Measurements from ENCODE around the gene CFHR5. TPM values are rescaled to one million over a fixed set of nuclear protein-coding genes. Genes with fewer than 3 reads are reported as not detected.

Gene CFHR5
- total RNA-seq, 1 donor from 2014 or later = not detected

GRCh38 chr1:197013234-197013633, 35.9 kb downstream of the CFHR5 start:
- Mint-ChIP-seq H3K36me3 (ENCODE audit: low read depth) (peaks cover 2% of the 10 kb centered on the region), H3K27me3 (ENCODE audit: low read depth) (no peaks in the 10 kb centered on the region), H3K4me3 (no peak overlapping the region), H3K9me3 (peaks cover 2% of the 10 kb centered on the region), H3K4me1 (no peaks in the 10 kb centered on the region), H3K27ac (ENCODE audit: unreplicated experiment) (no peak overlapping the region)
- no peak for TF ChIP-seq CTCF (conservative IDR thresholded peaks at IDR 0.05)
- no peak for DNase-seq (ENCODE audit: low read depth, low spot score)

- no peak overlapping the region for H3K4me3 Mint-ChIP-seq
- no peak for DNase-seq (ENCODE audit: low read depth, low spot score)
- no peaks in the 10 kb centered on the region for H3K27me3 Mint-ChIP-seq (ENCODE audit: low read depth)
- H3K9me3 Mint-ChIP-seq = peaks cover 3% of the 10 kb centered on the region
- H3K36me3 Mint-ChIP-seq (ENCODE audit: low read depth) = no peaks in the 10 kb centered on the region
- TF ChIP-seq CTCF (conservative IDR thresholded peaks at IDR 0.05) = no peak
- no peak overlapping the region for H3K27ac Mint-ChIP-seq (ENCODE audit: unreplicated experiment)
- no peaks in the 10 kb centered on the region for H3K4me1 Mint-ChIP-seq
Observed at GRCh38 chr1:197016751-197017150, 39.4 kb downstream of the CFHR5 start.

- Mint-ChIP-seq H3K4me3 (no peak overlapping the region), H3K9me3 (peaks cover 3% of the 10 kb centered on the region), H3K27ac (ENCODE audit: unreplicated experiment) (no peak overlapping the region), H3K27me3 (ENCODE audit: low read depth) (no peaks in the 10 kb centered on the region), H3K4me1 (no peaks in the 10 kb centered on the region), H3K36me3 (ENCODE audit: low read depth) (no peaks in the 10 kb centered on the region)
- no peak for DNase-seq (ENCODE audit: low read depth, low spot score)
- TF ChIP-seq CTCF (conservative IDR thresholded peaks at IDR 0.05) = no peak
Observed at GRCh38 chr1:197017558-197018146, 40.3 kb downstream of the CFHR5 start.

GRCh38 chr1:197021716-197022115, 44.4 kb downstream of the CFHR5 start:
- no peak overlapping the region for H3K27ac Mint-ChIP-seq (ENCODE audit: unreplicated experiment)
- no peak for TF ChIP-seq CTCF (conservative IDR thresholded peaks at IDR 0.05)
- H3K4me3 Mint-ChIP-seq = no peak overlapping the region
- H3K27me3 Mint-ChIP-seq (ENCODE audit: low read depth) = no peaks in the 10 kb centered on the region
- H3K4me1 Mint-ChIP-seq = no peaks in the 10 kb centered on the region
- no peak for DNase-seq (ENCODE audit: low read depth, low spot score)
- no peaks in the 10 kb centered on the region for H3K36me3 Mint-ChIP-seq (ENCODE audit: low read depth)
- peaks cover 3% of the 10 kb centered on the region for H3K9me3 Mint-ChIP-seq

- Mint-ChIP-seq H3K27me3 (ENCODE audit: low read depth) (no peaks in the 10 kb centered on the region), H3K9me3 (peaks cover 3% of the 10 kb centered on the region), H3K4me3 (no peak overlapping the region), H3K27ac (ENCODE audit: unreplicated experiment) (no peak overlapping the region), H3K4me1 (no peaks in the 10 kb centered on the region), H3K36me3 (ENCODE audit: low read depth) (no peaks in the 10 kb centered on the region)
- DNase-seq (ENCODE audit: low read depth, low spot score) = no peak
- no peak for TF ChIP-seq CTCF (conservative IDR thresholded peaks at IDR 0.05)
Observed at GRCh38 chr1:197024460-197024859, 47.1 kb downstream of the CFHR5 start.

Data from neural crest cell (in vitro differentiated cells).